Medulla oblongata (tissue), 1 donor: ENCODE measurements around the gene RPL28.

Experiments
- DNase-seq: peaks from one replicate; pipeline ENCODE4 v3.0.0-alpha.2; 2015; ENCODE audit errors: extremely low spot score

RPL28 gene

DNA sequence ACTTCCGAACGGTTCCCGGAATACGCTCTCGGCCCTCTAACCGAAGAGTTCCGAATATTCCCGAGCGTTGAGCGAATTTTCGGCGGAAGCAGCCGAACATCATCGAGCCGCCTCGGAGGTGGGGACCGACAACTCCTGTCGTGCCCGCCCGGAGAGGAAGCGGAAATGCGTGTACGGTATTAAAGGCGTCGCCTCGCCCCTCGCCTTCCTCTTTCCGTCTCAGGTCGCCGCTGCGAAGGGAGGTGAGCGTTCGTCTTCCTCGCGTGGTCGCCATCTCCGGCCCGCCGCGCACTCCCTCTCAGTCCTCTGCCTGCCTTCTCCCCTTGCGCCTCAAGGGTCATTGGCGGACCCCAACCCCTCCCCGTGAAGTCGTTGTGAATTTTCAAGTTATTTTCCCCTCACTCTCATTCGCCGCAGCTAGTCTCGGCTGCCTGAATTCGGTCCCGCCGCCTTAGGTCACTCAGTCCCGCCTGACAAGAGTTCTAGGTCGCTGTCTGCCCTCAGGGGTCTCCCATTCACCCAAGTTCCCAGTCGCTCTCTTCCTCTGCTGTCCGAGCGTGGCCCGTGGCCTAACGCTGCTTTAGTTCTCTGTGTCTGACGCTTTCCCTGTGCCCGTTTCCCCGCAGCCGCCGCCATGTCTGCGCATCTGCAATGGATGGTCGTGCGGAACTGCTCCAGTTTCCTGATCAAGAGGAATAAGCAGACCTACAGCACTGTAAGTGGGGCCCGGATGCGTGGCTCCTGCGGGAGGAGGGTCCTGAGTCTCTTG is at the start of gene RPL28:
Gene RPL28, plus strand, starts transcription at position 209 of the 769 bp plus-strand sequence. Its CDS starts 426 bp downstream, at position 635.
- DNase-seq, result peak; percentile 99

DNA sequence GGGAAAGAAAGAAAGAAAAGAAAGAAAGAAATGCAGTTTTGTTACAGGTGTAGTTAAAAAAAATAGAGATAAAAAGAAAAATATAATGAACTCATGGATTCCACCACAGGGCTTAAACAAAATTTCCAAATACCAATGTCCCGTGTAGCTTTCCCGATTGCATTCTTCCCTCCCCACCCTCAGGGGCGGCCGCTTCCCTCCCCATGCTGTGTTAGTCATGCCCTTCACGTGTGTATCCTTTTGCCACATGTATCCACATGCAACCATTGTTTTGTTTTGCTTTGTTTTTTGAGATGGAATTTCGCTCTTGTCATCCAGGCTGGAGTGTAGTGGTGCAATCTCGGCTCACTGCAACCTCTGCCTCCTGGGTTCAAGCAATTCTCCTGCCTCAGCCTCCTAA is 49.6 kb upstream of the RPL28 start:
- DNase-seq, result no peak

DNA sequence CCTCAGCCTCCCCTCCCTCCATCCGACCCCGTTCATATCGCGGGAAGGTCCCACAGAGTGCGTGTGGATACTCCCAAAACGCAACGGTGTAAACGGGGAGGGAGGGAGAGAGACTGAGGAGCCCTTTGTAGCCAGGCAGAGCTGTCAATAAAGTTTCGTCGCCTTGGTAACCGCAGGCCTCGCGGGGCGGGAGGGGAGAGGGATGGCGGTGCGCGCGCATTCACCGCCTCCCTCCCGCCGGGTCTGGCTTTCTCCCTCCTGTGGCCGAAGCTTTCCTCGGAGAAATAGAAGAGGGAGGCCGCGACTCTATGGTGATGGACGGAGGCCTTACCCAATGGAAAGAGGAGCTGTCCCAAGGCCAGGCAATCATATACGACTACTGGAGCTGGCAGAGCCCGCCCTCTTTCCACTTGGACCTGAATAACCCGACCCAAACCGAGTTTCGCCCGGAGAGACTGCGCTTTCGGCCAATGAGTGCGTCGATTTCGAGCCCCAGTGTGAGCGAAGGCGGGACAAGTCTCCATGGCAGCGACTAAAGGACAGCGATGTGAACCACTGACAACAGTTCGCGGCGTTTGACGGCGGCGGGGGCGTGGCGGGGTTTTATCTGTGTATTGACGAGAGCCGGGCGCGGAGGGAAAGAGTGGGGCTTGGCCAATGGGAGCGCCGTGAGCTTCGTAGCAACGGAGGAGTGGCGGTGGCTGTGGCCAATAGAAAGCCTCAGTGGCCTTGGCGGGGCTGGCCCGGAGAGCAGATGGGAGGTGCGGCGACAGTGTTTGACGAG is 46.4 kb upstream of the RPL28 start, which contains the start of gene KMT5C:
Gene KMT5C, plus strand, starts transcription at position 772 of the 784 bp plus-strand sequence. CDS start 2,061 bp downstream, outside the sequence.
- peak; percentile 100 for DNase-seq

DNA sequence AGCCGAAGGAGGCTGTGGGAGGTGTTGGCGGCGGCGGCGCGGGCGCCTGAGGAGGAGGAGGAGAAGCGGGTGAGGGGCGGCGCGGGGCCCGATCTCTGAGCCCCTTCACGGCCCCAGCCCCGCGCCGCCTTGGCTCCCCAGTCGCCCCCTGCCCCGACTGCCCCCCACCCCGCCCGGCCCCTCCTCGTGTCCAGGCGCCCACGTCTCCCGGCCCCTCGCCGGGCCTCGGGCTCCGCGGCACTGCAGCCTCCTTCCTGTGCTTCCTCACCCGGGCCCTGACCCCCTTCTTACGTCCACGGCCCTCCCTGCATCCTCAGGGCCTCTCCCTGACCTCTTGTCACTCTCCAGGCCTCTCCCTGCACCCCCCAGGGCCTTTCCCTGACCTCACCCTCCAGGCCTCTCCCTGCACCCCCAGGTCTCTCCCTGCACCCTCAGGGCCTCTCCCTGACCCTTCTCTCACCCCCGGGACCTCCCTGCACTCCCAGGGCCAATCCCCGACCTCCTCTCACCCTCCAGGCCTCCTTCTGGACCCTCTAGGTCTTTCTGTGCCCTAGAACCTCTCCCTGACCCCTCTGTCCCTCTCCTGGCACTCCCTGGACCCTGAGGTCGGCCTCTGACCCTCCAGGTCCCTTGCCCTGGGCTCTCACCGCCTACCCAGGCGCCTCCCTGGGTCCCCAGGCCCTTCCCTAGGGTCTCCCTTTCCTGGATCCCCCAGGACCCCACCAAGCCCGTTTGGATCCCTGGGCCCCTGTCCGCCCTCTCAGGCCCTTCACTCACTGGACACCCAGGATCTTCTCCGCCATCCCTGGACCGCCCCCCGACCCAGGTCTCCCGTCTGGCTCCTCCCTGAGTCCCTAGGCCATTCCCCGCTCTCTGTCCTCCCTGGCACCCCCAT is 45.6 kb upstream of the RPL28 start:
- no peak for DNase-seq

DNA sequence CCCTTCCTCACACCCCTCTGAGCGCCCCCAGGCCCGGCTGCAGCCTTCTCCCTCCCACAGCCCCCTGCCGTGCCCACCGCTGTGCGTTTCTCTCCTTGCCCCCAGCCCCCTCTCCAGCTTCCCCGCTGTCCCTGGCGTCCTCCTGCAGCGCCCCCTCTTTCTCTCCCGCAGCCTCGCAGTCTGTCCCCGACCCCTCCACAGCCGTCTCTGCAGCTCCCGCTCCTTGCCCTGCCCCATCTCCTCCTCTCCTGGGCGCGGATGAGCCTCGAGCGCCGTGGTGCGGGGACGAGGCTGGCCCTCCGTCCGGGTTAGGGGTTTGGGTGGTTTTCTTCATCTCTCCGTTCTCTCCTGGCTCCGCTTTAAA is 45.0 kb upstream of the RPL28 start:
- no peak for DNase-seq

DNA sequence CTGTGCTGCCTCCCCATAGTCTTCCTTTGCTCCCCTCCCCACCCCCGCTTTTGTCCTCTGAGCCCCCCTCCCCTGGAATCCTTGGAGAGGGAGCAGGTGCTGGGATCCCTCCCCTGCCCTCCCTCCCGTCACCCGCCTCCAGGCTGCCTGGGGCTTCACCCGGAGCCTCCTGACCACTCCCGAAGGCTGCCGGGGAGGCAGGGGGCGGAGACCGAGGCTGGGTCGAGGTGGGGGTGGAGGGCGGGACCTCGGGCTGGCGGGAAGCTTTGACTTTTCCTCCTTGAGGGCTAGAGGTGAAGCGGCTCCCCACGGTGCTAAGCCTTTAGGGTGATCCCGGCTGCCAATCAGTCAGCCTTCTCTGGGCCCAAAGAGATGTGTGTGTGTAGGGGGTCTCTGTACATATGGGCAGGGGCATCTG is 44.6 kb upstream of the RPL28 start:
- DNase-seq, result peak; percentile 63

DNA sequence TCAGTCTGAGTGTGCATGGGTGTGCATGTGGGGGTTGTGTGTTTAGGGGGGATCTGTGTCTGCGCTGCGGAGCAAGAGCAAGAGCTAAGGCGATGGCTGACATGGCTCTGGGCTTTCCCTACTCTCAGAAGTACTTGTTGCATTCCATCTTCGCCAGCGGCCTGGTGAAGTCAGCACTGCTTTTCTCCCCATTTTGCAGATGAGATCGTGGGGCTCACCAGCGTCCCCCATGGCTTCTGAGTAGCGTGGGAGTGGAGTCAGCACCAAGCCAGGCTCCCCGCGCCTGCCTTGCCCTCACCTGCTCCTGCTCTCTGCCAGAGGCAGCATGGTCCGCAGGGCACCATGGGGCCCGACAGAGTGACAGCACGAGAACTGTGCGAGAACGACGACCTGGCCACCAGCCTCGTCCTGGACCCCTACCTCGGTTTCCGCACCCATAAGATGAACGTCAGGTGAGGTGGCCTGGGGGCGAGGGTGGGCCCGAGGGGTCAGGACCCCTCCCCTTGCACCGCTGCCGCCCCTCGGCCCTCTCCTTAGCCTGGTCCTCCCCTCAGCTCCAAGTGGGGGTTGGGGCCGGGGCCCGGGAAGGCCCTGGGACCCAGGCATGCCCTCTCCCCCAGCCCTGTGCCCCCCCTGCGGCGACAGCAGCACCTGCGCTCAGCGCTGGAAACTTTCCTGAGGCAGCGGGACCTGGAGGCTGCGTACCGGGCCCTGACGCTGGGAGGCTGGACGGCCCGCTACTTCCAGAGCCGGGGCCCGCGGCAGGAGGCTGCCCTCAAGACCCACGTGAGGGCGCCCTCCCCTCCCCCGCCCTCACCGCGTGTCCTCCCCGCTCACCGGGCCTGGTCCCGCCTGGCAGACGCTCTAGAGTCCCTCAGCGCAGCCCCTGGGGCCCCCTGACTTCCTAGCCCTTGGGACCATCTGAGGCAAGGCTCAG is 43.9 kb upstream of the RPL28 start:
- no peak for DNase-seq

DNA sequence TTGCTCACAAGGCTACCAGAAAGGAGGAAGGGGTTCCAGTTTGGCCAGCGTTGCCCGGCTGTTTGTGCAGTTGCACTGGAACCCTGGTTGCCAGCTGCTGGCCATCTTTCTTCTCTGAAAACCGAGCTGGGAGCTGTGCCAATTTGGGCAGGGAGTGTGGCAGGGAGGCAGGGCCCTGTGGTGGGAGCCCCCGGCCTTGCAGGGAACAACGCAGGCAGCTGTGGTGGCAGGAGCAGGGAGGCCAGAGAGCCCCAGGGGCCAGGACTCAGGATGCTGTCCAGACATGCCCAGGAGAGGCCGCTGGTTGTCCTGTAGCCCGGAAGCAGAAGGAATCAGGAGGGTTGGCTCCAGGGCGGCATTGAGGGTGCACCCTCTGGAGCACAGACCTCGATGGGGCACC is 41.3 kb upstream of the RPL28 start:
- DNase-seq, result peak; percentile 54

DNA sequence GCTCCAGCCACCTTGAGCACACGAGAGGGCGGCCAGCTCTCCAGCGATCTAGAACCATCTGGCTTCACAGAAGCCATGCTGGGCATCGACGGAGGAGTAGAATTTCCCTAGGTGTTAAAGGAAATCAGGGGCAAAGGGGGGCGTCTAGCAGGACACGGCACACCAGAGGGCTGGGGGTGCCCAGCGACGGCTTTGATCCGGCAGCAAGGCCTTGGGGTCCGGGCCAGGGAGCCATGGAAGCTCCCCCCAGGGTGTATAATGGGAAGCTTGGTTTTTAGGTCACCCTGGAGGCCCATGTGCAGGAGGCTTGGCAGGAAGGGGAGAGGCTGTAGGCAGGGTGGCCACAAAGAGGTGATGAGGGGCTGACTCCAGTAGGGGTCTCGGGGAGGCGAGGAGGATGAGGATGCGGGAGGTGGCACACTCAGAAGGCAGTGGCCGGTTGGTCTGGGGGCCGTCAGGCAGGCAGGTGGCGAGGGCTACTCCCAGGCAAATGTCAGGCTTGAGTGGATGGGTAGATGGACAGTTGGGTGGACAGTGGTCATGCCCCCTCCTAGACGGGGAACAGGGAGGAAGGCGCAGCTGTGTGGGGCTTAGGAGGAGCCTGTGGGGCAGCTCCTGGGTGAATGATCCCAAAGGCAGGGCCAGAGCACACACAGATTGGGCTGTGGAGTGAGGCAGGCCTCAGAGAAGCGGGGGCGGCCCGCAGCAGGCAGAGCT is 40.5 kb upstream of the RPL28 start:
- no peak for DNase-seq

DNA sequence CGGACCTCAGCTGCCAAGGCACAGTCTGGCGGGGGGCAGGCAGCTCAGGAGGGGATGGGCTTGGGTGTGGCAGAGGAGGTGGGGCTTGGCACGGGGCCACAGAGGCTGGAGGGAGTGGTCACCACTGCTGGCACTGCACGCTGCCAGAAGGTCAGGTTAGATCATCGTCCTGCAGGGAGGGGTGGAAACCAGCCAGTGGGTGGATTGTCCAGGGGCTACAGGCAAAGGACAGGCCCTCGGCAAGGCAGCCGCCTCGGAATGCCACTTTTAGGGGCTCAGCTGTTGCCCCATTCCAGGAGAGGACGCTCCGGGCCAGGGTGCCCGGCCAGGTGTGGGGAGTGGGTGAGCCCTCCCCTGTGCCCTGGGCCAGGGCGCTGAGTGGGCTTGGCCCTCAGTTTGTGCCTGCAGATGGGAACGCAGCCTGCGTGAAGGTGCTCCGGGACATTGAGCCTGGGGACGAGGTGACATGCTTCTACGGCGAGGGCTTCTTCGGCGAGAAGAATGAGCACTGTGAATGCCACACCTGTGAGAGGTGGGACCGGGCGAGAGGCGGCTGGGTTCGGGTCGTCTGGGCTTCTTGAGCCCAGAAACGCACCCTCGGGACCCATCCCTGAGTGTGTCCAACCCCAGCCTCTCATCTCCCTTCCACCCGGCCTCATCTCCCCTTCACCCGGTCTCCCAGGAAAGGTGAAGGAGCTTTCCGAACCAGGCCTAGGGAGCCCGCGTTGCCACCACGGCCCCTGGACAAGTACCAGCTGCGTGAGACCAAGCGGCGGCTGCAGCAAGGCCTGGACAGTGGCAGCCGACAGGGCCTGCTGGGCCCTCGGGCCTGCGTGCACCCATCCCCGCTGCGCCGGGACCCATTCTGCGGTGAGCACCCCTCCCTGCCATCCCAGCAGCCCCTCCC is 39.7 kb upstream of the RPL28 start:
- DNase-seq, result no peak

DNA sequence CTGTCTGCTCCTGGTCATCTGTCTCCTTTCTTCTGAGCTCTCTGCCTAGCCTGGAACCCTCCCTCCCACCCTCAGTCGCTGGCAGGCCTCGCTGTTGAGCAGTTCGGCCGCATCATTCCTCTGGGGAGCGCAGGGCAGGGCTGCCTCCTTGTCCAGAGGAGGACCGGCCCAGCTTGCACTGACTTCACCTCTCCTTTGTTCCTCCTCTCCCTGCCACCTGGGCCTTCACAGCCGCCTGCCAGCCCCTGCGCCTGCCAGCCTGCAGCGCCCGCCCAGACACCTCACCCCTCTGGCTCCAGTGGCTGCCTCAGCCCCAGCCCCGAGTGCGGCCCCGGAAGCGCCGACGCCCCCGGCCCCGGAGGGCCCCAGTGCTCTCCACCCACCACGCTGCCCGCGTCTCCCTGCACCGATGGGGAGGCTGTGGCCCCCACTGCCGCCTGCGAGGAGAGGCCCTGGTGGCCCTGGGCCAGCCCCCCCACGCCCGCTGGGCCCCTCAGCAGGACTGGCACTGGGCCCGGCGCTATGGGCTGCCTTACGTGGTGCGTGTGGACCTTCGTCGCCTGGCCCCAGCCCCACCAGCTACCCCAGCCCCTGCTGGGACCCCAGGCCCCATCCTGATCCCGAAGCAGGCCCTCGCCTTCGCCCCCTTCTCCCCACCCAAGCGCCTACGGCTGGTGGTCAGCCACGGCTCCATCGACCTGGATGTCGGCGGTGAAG is 38.8 kb upstream of the RPL28 start:
- DNase-seq, result no peak

DNA sequence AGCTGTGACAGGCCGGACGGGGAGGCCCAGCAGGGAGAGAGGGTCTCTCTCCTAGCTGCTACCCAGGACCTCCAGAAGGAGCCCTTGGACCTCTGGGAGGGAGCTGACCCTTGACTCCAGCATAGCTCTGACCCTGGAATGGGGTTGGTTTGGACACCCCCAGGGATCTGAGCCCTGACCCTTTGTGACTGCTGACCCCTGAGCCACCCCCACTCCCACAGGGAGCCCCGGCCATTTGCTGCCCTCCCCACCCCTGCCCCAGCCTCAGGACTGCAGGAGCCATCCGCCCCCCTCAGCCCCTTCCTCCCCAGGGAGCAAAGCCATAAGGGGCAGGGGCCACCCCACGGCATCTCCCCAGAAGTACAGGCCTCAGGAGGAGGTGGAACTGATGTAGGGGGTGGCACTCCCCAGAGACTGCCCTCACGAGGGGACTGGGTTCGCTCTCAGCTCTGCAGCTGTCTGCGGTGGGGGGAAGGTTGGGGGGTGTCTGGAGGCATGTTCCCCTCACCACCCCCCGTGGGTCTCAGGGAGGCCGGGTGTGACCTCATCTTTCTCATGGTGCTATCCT is 38.2 kb upstream of the RPL28 start:
- no peak for DNase-seq

DNA sequence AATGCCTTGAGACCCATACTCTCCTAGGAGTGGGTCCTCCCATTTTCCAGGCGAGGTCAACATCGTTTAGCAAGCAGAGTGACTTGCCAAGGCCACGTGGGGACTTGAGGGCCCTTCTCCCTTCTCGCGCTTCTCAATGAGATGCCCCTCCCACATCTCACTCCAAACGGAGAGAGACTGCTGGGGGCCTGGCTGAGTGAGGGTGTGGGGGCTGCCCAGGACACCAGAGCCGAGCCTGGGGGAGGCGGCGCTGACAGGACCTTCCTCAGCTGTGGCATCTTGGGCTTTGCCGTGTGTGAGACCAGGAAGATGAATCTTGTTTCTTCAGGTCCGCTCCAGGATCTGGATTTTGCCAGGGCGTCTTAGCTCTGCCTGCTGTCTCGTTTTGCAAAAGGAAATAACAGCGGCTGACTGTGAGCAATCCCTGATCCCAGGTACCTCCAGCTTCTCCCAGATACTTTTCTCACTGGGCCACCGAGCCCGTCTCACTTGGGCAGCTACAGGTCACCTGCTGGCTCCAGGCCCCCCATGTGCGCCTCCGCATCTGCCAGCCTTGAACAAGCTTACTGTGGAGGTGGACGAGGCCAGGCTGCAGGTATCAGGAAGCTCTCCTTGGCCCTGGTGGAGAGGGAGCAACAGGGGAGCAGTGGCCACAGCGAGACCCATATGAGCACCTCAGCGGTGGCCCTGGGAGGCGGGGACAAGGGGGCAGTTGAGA is 37.3 kb upstream of the RPL28 start:
- DNase-seq, result no peak

DNA sequence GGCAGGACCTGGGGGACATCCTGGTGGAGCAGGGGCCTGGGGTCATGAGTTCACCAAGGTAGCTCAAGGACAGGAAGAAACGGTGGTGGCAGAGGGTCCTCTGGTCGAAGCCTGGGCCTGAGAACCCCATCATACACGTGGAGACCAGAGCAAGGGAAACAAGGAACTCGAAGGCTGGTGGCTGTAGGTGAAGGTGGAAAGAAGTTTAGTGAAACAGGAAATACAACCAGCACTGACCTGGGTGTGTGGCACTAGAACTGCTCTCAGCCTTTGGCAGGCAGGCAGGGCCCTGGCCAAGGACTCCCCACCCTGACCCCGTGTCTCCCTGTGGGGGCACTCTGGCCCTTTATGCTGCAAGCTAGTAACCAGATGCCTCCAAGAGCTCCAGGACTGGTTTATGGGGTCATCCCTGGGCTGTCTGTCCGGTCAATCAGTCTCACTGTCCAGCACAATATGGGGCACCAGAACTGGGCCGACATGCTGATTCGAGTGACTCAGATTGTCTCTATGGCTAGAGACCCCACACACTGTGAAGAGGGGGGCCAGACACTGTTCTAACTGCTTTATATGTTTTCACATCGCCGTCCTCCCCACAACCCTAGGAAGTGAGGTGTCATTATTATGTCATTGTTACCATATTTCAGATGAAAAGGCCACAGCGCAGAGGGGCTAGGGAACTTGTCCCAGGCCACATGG is 35.0 kb upstream of the RPL28 start:
- DNase-seq, result no peak

DNA sequence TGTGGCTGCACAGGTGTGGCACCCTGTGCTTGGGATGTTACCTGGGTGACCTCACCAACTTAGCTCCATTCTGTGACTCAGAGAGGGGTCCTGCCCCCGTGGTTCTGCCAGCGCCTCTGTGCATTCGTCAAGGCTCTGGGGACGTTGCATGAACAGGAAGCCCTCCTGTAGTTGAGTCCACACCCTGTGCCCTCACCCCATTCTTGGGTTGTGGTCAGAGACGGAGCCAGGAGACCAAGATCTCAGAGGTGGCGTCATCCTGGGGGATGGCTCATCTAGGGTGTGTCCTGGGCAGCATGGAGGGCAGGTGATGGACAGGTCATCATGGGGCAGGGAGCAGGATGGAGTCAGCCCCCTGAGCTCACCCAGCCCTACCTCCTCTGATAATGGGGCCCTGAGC is 33.7 kb upstream of the RPL28 start:
- no peak for DNase-seq

DNA sequence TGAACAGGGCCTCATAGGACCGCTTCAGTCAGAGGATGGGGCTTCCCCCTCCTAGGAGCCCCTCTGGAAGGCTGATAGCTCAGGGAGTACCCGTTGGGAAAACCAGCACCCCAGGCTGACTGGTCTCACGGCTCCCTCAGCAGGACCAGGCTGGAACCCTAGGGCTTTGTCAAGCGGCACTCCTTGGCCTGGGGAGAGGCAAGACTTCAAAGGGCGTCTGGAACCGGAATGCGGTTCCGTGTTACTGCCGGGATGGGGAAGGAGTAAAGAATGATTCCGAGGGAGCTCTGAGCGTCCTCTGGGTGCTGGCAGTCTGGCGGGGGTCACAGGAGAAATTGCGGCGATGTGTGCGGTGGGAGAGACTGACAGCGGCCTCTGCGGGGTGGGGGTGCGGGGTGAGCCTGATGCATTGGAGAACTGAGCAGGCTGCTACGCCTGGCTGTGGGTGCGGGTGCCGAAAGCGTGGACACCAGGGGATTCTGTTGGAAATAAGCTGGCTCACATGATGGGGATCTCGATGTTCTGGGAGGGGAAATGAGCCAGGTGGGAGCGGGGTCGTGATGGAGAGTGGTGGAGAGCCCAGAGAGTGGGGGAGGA is 33.1 kb upstream of the RPL28 start:
- no peak for DNase-seq
